HCT116 (cell line): ENCODE results near the gene FCRL5. TPM values are rescaled to one million over a fixed set of nuclear protein-coding genes. Genes with fewer than 3 reads are reported as not detected.

Source experiments
- ATAC-seq: fragments of 200-7000 bp; cut with Tn5 transposase; 2 replicates; pipeline ENCODE4 v1.9.1; 2020; ENCODE audit warnings: mild to moderate bottlenecking, moderate library complexity
- BruUV-seq: library from RNA; stranded (reverse); fragments of 400-500 nt; replicated peaks from 2 replicates; lab custom pipeline; 2021; lab: Mats Ljungman, UMichigan
- CTCF ChIA-PET: fragments of 300-600 bp; sonication (Branson Sonifier 250); formaldehyde crosslinking; loops from one replicate; lab custom pipeline; 2021; ENCODE audit warnings: antibody characterized with exemption; lab: Charles Lee
- POLR2A ChIA-PET: fragments of 300-600, 350-600 bp; sonication (Branson Sonifier 250); formaldehyde crosslinking; loops from one replicate; lab custom pipeline; 2021; ENCODE audit warnings: antibody characterized with exemption; lab: Charles Lee
- RAD21 ChIA-PET, 2 experiments: fragments of 300-600 bp; sonication (Branson Sonifier 250); formaldehyde crosslinking; loops; one replicate each; lab custom pipeline; 2023; ENCODE audit warnings: low total read pairs in 2 of 2; ENCODE audit not compliant: uncharacterized antibody in 2 of 2, unreplicated experiment in 2 of 2, low non-redundant PET in 1 of 2; lab: Charles Lee
- DNase-seq: peaks from one replicate; pipeline ENCODE4 v3.0.0-alpha.2; 2010; ENCODE audit warnings: low read depth, low spot score
- H2AFZ ChIP-seq: fragments of 200-600 bp; shearing (Covaris generic), sonication (generic); 2 replicates; pipeline ENCODE4 v1.6.1; 2017; ENCODE audit warnings: low read depth, mixed run types, mixed read lengths, antibody characterized with exemption, low read length; ENCODE audit not compliant: poor library complexity, severe bottlenecking
- H3K27ac ChIP-seq: 2 replicates; pipeline ENCODE4 v1.5.1; 2012; ENCODE audit warnings: low read depth, low read length
- H3K27me3 ChIP-seq: fragments of 200-600 bp; sonication (generic); 2 replicates; pipeline ENCODE4 v1.6.1; 2016; ENCODE audit warnings: mixed run types, low read length, mixed read lengths; ENCODE audit not compliant: insufficient read depth
- H3K36me3 ChIP-seq, 2 experiments: fragments of 200-500 bp in 1 of 2; fragments of 200-600 bp in 1 of 2; sonication (Bioruptor generic) in 1 of 2; sonication (generic) in 1 of 2; 2 replicates each; pipeline versions ENCODE4 v1.5.1 to v1.6.1; 2014 to 2016; ENCODE audit warnings: low read length in 2 of 2, inconsistent platforms in 1 of 2, mixed read lengths in 1 of 2, mixed run types in 1 of 2; ENCODE audit not compliant: insufficient read depth in 2 of 2, control insufficient read depth in 1 of 2
- H3K4me1 ChIP-seq, 2 experiments: fragments of 200-600 bp in 1 of 2; sonication (generic) in 1 of 2; 2 replicates each; pipeline versions ENCODE4 v1.5.1 to v1.6.1; 2012 to 2017; ENCODE audit warnings: low read length in 2 of 2, inconsistent platforms in 1 of 2, mild to moderate bottlenecking in 1 of 2, mixed read lengths in 1 of 2, mixed run types in 1 of 2, moderate library complexity in 1 of 2; ENCODE audit not compliant: insufficient read depth in 2 of 2, control insufficient read depth in 1 of 2
- H3K4me2 ChIP-seq: fragments of 200-600 bp; sonication (generic); 2 replicates; pipeline ENCODE4 v1.6.1; 2017; ENCODE audit warnings: mixed run types, low read length, mixed read lengths
- H3K4me3 ChIP-seq, 2 experiments: fragments of 200-600 bp in 1 of 2; sonication (generic) in 1 of 2; replicated peaks in 1 of 2; 2 replicates each; pipeline ENCODE4 v1.5.1; 2011 to 2016; ENCODE audit warnings: low read length in 2 of 2, control low read depth in 1 of 2, low read depth in 1 of 2, mild to moderate bottlenecking in 1 of 2, mixed read lengths in 1 of 2, mixed run types in 1 of 2
- H3K79me2 ChIP-seq: fragments of 200-600 bp; sonication (generic); 2 replicates; pipeline ENCODE4 v1.6.1; 2017; ENCODE audit warnings: mild to moderate bottlenecking, mixed run types, low read length, moderate library complexity, mixed read lengths; ENCODE audit not compliant: insufficient read depth
- H3K9ac ChIP-seq: fragments of 200-600 bp; sonication (generic); 2 replicates; pipeline ENCODE4 v1.6.1; 2016; ENCODE audit warnings: low read length, mixed read lengths
- H3K9me2 ChIP-seq: fragments of 200-600 bp; sonication (generic), shearing (Covaris generic); 2 replicates; pipeline ENCODE4 v1.6.1; 2017; ENCODE audit warnings: mixed run types, mild to moderate bottlenecking, moderate library complexity; ENCODE audit not compliant: insufficient read depth
- H3K9me3 ChIP-seq, 2 experiments: fragments of 200-500 bp in 1 of 2; fragments of 200-600 bp in 1 of 2; sonication (Bioruptor generic) in 1 of 2; sonication (generic) in 1 of 2; 2 replicates each; pipeline ENCODE4 v1.6.1; 2014 to 2017; ENCODE audit warnings: low read length in 2 of 2, mixed read lengths in 2 of 2, inconsistent platforms in 1 of 2, low read depth in 1 of 2, mild to moderate bottlenecking in 1 of 2, mixed run types in 1 of 2, moderate library complexity in 1 of 2; ENCODE audit not compliant: control insufficient read depth in 1 of 2, insufficient read depth in 1 of 2
- H4K20me1 ChIP-seq: fragments of 200-600 bp; sonication (generic), shearing (Covaris generic); 2 replicates; pipeline ENCODE4 v1.6.1; 2017; ENCODE audit warnings: mixed run types, mild to moderate bottlenecking, moderate library complexity; ENCODE audit not compliant: insufficient read depth
- ATF3 ChIP-seq: IDR thresholded peaks from 2 replicates; pipeline ENCODE4 v1.6.1; 2012
- CBX3 ChIP-seq: IDR thresholded peaks from 2 replicates; pipeline ENCODE4 v1.6.1; 2012; ENCODE audit warnings: low read depth
- CTCF ChIP-seq, 3 experiments: fragments of 200-600 bp in 1 of 3; sonication (generic) in 1 of 3; IDR thresholded peaks in 2 of 3; conservative IDR thresholded peaks in 1 of 3; 2 replicates each; pipeline ENCODE4 v1.5.1; 2012 to 2017; ENCODE audit warnings: low read depth in 2 of 3, low read length in 2 of 3, antibody characterized with exemption in 1 of 3, borderline replicate concordance in 1 of 3, control low read depth in 1 of 3, mild to moderate bottlenecking in 1 of 3, mixed read lengths in 1 of 3, mixed run types in 1 of 3, moderate library complexity in 1 of 3; ENCODE audit not compliant: insufficient read depth in 1 of 3
- ELF1 ChIP-seq: IDR thresholded peaks from 2 replicates; pipeline ENCODE4 v1.6.1; 2012; ENCODE audit warnings: low read depth, borderline replicate concordance
- EZH2 ChIP-seq: fragments of 200-600 bp; sonication (generic); IDR thresholded peaks from 2 replicates; pipeline ENCODE4 v1.6.1; 2017; ENCODE audit warnings: antibody characterized with exemption, mixed run types
- EZH2phosphoT487 ChIP-seq: fragments of 200-600 bp; IDR thresholded peaks from 2 replicates; pipeline ENCODE4 v1.6.1; 2018; ENCODE audit warnings: antibody characterized with exemption, borderline replicate concordance
- FOSL1 ChIP-seq: IDR thresholded peaks from 2 replicates; pipeline ENCODE4 v1.6.1; 2012; ENCODE audit warnings: low read depth
- JUND ChIP-seq: IDR thresholded peaks from 2 replicates; pipeline ENCODE4 v1.6.1; 2012
- MAX ChIP-seq: IDR thresholded peaks from 2 replicates; pipeline ENCODE4 v1.6.1; 2012
- POLR2AphosphoS5 ChIP-seq: IDR thresholded peaks from 2 replicates; pipeline ENCODE4 v1.6.1; 2011; ENCODE audit warnings: mild to moderate bottlenecking, low read depth, low read length, moderate library complexity
- RAD21 ChIP-seq: IDR thresholded peaks from 2 replicates; pipeline ENCODE4 v1.6.1; 2012; ENCODE audit warnings: low read depth, mild to moderate bottlenecking
- REST ChIP-seq: IDR thresholded peaks from 2 replicates; pipeline ENCODE4 v1.6.1; 2012; ENCODE audit warnings: low read depth
- SIN3A ChIP-seq: IDR thresholded peaks from 2 replicates; pipeline ENCODE4 v1.6.1; 2012; ENCODE audit warnings: low read depth
- SP1 ChIP-seq: IDR thresholded peaks from 2 replicates; pipeline ENCODE4 v1.6.1; 2012; ENCODE audit warnings: low read depth
- SRF ChIP-seq: IDR thresholded peaks from 2 replicates; pipeline ENCODE4 v1.6.1; 2012; ENCODE audit warnings: low read depth
- ZBTB33 ChIP-seq: IDR thresholded peaks from 2 replicates; pipeline ENCODE4 v1.6.1; 2011; ENCODE audit warnings: mild to moderate bottlenecking, low read length, moderate library complexity; ENCODE audit not compliant: insufficient replicate concordance; ENCODE audit errors: extremely low read depth
- ZNF274 ChIP-seq: fragments of 200-500 bp; sonication (Bioruptor generic); IDR thresholded peaks from 2 replicates; pipeline ENCODE4 v1.6.1; 2014; ENCODE audit warnings: mild to moderate bottlenecking, low read depth, low read length, inconsistent platforms
- intact Hi-C: fragments of 100-400 bp; cut with micrococcal nuclease; formaldehyde crosslinking; loops from 2 replicates; pipeline ENCODE4 v1.10.0; 2022
- total RNA-seq: library from RNA; stranded (reverse); gene quantifications from one replicate; pipeline ENCODE4 v1.2.1, GENCODE V29; 2021; ENCODE audit not compliant: unreplicated experiment

The FCRL5 gene
- total RNA-seq, 1 experiment from 2014 or later = not detected

GRCh38 chr1:157484573-157484972 is 67.7 kb downstream of the FCRL5 start:
- no peaks in the 10 kb centered on the region for H3K36me3 ChIP-seq
- TF ChIP-seq CBX3 = no peak
- no peak for TF ChIP-seq EZH2phosphoT487
- no peak for TF ChIP-seq RAD21
- no peak for TF ChIP-seq REST
- no peak for TF ChIP-seq SRF
- no peak for TF ChIP-seq MAX
- no peak for TF ChIP-seq ELF1
- no peak for TF ChIP-seq ZBTB33
- TF ChIP-seq ZNF274 = no peak
- no peak for TF ChIP-seq SP1
- TF ChIP-seq FOSL1 = no peak
- TF ChIP-seq CTCF (IDR thresholded peaks at IDR 0.05 in 2 of 3, conservative IDR thresholded peaks at IDR 0.05 in 1 of 3; ENCODE audit: borderline replicate concordance in 1 of 3, insufficient read depth in 1 of 3, low read depth in 2 of 3, low read length in 2 of 3) = no peak
- TF ChIP-seq SIN3A = no peak
- TF ChIP-seq EZH2 = no peak
- no peak for TF ChIP-seq POLR2AphosphoS5
- TF ChIP-seq ATF3 = no peak
- TF ChIP-seq JUND = no peak
- POLR2A ChIA-PET = no interaction called here
- no peak overlapping the region for H3K27ac ChIP-seq
- ATAC-seq (no peak), DNase-seq (no peak)
- intact Hi-C loops = loop anchor here (10.0 kb wide), 2 partner anchors 400 to 640 kb away; a partner anchor contains a TSS
- no peak overlapping the region for H3K4me3 ChIP-seq
- H3K27me3 ChIP-seq = peaks cover 7% of the 10 kb centered on the region
- no peak overlapping the region for H3K4me2 ChIP-seq
- no peaks in the 10 kb centered on the region for H3K9me2 ChIP-seq
- RAD21 ChIA-PET = interaction anchor here in 1 of 2 experiments (1.1 kb wide), 1 partner anchor 80 kb away, joined by 4 read pairs; no protein-coding TSS in a partner anchor
- no peaks in the 10 kb centered on the region for H3K79me2 ChIP-seq
- H3K9me3 ChIP-seq = no peaks in the 10 kb centered on the region
- H2AFZ ChIP-seq = no peak overlapping the region
- CTCF ChIA-PET = interaction anchor here (1.9 kb wide), 1 partner anchor 11 kb away, joined by 5 read pairs; no protein-coding TSS in a partner anchor
- no peak overlapping the region for H3K9ac ChIP-seq
- H4K20me1 ChIP-seq = no peaks in the 10 kb centered on the region; the same call in 1 of the 2 replicates
- no peaks in the 10 kb centered on the region for H3K4me1 ChIP-seq
- BruUV-seq = no TSS peak
